Occipital lobe (tissue), 2 donors: ENCODE measurements around the gene RRM1. TPM values are rescaled to one million over a fixed set of nuclear protein-coding genes. Genes with fewer than 3 reads are reported as not detected.
A peak's percentile ranks its signal among the peaks of the same experiment; 100 is the strongest.
"Not testable (repeated sequence)": the region's sequence is repeated elsewhere in the genome, so short reads cannot be mapped to it uniquely, and the experiment has no call there.

Experiments used
- DNase-seq: peaks from one replicate; lab custom pipeline; 2025; lab: John Stamatoyannopoulos, UW
- total RNA-seq: library from RNA; depleted of rRNA; stranded (reverse); fragments of >200 nt; gene quantifications from one replicate; pipeline ENCODE4 v1.2.3, GENCODE V29; 2014

RRM1 gene
- 66.3 TPM for total RNA-seq

- DNase-seq: peak; percentile 96
Observed at GRCh38 chr11:4094348-4095291, at the start of gene RRM1. RRM1 (plus strand) TSS chr11:4094799; CDS start chr11:4095013, 214 bp downstream.

DNA sequence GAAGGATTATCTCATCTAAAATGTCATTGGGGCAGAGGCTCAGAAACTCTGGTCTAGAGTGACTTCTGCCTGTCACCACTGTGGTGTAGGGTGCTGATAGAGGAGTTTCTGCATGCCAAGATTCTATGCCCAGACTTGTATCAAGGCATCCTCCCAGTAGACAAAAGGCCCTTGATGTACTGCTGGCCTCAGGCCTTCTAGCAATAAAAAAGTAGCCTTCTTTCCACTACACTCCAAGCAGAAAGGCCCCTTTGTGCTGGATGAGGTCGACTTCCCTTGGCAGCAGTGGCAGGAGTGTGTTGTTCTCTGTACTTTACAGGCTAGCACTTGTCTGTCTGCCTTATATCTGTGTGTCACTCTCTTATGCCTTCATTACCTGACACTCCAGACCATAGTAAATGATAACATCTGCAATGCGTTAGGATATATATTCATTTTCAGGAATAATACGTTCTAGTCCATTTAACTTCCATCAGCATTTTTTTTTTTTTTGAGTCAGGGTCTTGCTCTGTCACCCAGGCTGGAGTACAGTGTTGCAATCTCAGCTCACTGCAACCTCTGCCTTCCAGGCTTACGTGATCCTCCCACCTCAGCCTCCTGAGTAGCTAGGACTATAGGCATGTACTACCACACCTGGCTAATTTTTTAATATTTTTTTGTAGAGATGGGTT is 49.5 kb upstream of the RRM1 start:
- peak; percentile 66 for DNase-seq

- DNase-seq: no peak
Observed at GRCh38 chr11:4048340-4048739, 46.3 kb upstream of the RRM1 start.

DNA sequence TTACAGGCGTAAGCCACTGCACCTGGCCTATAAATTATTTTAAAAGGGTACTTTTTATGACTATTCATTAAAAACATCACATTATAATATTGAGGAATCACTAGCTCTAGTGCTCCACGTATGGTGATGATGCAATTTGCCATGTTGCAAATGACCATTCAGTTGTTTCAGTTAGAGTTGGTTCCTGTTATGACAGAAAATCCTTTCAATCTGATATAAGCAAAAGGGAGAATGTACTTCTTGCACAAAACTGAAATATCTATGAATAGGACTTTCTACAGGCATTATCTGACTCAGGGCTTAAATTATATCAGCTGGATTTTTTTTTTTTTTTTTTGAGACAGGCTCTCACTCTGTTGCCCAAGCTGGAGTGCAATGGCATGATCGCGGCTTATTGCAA is 45.6 kb upstream of the RRM1 start:
- DNase-seq: no peak

- no peak for DNase-seq
Observed at GRCh38 chr11:4050138-4050537, 44.5 kb upstream of the RRM1 start.

- DNase-seq: not testable (repeated sequence)
Observed at GRCh38 chr11:4053200-4053599, 41.4 kb upstream of the RRM1 start.

DNA sequence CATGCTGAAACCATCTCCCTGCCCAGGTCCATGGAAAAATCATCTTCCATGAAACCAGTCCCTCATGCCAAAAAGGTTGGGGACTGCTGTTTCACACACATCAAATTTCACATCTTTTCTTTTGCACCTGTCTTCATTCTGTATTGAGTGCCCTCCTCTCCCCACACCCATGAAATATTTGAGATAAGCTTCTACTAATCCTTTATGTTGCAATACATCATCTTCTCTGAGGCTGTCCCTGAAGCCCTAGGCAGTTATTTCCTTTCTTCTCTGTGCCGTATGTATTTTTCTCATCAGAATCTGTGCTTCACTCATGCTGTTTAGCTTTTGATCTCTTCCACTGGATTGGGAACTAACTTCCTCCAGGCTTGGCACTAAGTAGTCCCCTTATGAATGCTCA is 40.0 kb upstream of the RRM1 start:
- no peak for DNase-seq

- no peak for DNase-seq
Observed at GRCh38 chr11:4059424-4059823, 35.2 kb upstream of the RRM1 start.

DNA sequence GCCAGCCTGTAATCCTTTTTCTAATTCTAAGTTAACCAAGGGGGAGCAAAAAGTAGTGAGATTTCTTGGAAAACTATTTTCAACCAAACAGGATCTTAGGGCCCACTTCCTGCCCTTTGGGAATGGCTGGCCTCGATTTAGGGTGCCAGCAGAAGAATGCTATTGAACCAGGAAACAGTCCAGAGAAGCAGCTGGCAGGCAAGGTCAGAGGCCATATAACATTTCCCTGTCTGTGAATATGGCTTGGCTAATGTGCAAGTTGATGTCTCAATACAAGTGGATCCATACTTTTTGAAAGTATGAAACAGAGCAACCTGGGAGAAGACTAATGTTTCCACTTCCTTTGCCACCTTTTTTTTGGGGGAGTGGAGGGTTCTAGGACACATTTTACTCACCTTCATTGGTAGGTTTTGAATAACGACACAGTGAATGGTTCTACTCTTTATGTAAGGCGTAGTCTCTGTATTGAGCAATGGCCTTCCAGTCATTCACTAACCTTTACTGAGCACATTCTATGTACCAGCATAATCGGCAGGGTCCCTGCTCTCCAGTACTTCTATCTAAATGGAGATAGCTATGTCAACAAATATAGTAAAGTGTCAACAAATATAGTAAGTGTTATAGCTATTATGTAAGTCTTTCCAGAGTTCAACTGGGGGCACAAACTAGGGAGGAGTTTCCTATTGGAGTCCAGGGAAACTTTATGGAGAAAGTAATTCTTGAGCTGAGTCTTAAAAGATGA is 34.2 kb upstream of the RRM1 start:
- no peak for DNase-seq

DNA sequence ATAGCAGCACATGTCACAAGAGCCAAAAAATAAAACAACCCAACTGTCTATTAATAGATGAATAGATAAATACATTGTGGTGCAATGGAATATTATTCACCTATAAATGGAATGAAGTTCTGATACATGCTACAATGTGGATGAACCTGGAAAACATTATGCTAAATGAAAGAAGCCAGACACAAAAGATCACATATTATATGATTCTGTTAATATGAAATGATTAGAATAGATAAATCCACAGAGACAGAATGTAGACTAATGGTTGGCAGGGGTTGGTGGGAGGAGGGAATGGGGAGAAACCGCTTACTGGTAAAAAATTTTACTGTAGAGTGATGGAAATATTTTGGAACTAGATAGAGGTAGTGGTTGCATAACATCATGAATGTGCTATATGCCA is 32.9 kb upstream of the RRM1 start:
- DNase-seq: no peak

DNA sequence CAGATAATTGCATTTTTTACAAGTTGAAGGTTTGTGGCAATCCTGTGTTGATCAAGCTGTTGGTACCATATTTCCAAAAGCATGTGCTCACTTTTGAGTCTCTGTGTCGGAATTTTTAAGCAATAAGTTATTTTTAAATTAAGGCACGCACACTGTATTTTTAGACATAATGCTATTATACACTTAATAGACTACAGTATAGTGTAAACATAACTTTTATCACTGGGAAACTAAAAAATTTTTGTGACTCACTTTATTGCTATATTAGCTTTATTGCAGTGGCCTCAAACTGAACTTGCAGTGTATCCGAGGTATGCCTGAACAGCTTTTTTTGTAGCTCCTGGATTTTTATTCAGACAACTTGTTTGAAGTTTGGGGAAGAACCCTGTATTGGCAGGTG is 31.3 kb upstream of the RRM1 start:
- no peak for DNase-seq

DNA sequence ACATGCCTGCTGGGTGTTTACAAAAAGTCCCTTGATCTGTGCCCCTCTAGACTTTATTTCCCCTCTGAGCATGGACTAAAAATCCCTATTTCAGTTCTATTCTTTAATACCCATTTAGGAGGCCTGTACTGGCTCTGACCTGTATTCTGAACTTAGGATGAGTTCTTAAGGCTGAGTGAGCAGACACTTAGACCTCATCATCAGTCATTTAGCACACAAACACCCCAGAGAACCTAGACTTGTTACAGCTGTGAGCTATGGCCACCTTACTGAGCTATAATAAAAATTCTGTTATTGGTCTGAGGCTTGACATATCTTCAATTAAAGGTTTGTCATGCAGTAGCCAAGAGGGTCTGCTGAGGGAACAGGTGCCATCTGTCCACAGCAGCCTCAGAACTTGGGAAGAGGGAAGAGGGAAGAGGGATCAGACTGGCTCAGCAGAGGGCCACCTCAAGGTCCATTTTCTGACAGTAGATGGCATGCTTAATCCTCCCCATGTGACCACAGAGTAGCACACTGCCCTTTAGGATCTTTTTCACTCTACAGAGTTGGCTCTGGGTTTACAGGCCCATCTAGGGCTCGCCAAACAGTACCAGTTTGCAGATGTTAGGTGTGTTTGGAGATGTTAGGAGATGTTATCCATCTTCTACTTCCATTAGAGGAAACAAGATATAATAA is 30.2 kb upstream of the RRM1 start:
- no peak for DNase-seq

DNA sequence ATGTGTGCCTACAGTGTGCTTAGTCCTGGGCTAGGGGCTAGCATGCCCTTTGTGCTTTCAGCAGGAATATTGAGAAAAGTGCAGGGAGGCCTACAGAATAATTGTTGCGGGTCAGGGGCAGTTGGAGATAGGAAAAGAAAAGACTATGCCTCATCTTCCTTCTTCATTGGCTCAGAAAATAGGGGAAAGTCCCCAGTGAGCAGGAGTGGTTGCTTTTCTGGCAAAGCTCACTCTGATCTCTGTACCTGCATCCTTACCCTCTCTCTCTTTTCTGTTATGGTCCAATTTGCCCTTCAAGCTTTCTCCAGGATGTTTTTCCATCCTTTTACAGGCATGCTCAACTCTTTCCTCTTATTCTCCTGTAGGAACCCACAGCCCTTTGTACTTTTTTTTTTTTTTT is 29.5 kb upstream of the RRM1 start:
- DNase-seq: no peak

GRCh38 chr11:4065601-4066377 is 28.8 kb upstream of the RRM1 start:
- no peak for DNase-seq

- DNase-seq: no peak
Observed at GRCh38 chr11:4066910-4067309, 27.7 kb upstream of the RRM1 start.

GRCh38 chr11:4068962-4069361 is 25.6 kb upstream of the RRM1 start:
- no peak for DNase-seq

GRCh38 chr11:4071325-4071724 is 23.3 kb upstream of the RRM1 start:
- no peak for DNase-seq

- DNase-seq: no peak
Observed at GRCh38 chr11:4071914-4072313, 22.7 kb upstream of the RRM1 start.

DNA sequence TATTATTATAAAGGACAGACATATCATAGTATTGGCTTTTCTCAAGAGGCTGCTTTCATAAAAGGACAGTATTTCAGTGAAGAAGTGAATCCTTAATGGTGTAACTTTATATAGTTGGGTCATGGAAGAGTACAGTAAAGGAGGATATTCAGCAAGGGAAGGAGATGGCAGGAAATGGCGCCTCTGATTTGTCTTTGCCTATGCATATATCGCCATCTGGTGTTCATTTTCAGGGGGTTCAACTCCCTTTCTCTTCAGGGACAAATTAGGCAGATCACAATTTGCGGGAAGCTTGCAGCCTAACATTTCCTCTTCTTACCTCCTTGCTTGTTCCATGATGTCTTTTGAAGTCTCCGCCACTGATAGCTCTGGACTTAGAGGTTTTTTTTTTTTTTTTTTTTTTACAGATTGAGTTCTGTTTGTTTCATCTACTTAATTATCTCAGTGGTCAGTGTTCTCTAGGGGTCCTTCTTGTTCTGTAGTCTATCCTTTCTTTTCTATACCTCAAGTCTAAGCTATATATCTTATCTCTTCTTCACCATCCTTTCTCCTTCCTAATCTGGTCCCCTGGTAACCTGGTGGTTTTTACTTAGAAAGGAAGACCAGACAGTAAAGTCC is 21.8 kb upstream of the RRM1 start:
- peak; percentile 49 for DNase-seq

DNA sequence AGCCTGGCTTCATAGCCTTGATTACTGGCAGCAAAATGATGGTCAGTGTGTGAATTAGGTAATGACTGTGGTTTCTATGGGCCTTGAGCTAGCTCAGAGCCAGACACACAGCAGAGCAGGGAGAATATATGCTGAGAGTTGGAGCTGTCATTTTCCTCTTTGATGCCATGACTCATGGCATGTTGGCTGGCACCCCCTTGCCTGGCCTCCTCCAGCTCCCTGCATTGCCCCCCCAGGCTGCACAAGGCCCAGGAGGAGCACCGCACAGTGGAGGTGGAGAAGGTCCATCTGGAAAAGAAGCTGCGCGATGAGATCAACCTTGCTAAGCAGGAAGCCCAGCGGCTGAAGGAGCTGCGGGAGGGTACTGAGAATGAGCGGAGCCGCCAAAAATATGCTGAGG is 20.3 kb upstream of the RRM1 start:
- no peak for DNase-seq
